ENCODE results near the gene ESD. TPM values are rescaled to one million over a fixed set of nuclear protein-coding genes. Genes with fewer than 3 reads are reported as not detected.

ESD gene
- total and polyA plus RNA-seq, 10 of the 15 experiments (the other 5 are each of a cell fraction or from before 2014, with no cell fraction given) = 105 to 387 (median 195) TPM

GRCh38 chr13:46845146-46845545, 48.2 kb upstream of the ESD start:
- no peak for FAIRE-seq
- no peak overlapping the region for H3K4me2 ChIP-seq (ENCODE audit: control insufficient read depth, insufficient read depth)
- no peak overlapping the region for H3K9ac ChIP-seq (ENCODE audit: control insufficient read depth, insufficient read depth, low read length)
- intact Hi-C loops (cut with micrococcal nuclease; ENCODE audit: unreplicated experiment) (no loop called here), in situ Hi-C loops (cut with MboI) (no loop called here)
- 89% methylated on average over 2 of the region's 2 CpGs for WGBS (ENCODE audit: insufficient coverage, insufficient replicate concordance, low lambda C conversion rate, missing lambda C conversion rate)
- ChIA-PET CTCF (interaction anchor here (1.4 kb wide), 1 partner anchor 10 kb away, joined by 4 read pairs; no protein-coding TSS in a partner anchor), SMC1A (ENCODE audit: uncharacterized antibody, unreplicated experiment) (no interaction called here), POLR2A (no interaction called here), RAD21 (ENCODE audit: unreplicated experiment) (interaction anchor here (0.7 kb wide), 1 partner anchor 925 kb away, joined by 3 read pairs; no protein-coding TSS in a partner anchor)
- no peak for DNase-seq (ENCODE audit: low read depth, low spot score)
- H3K79me2 ChIP-seq (ENCODE audit: control insufficient read depth, insufficient read depth, low read length) = no peaks in the 10 kb centered on the region
- no peaks in the 10 kb centered on the region for H3K36me3 ChIP-seq (ENCODE audit: control insufficient read depth in 2 of 2, insufficient read depth in 2 of 2, low read length in 1 of 2)
- peaks cover 10% of the 10 kb centered on the region for H3K4me1 ChIP-seq (ENCODE audit: control insufficient read depth, insufficient read depth, low read length)
- no peak for ATAC-seq
- no peak overlapping the region for H2AFZ ChIP-seq (ENCODE audit: control insufficient read depth, low read depth, low read length)
- no peak overlapping the region for H3K4me3 ChIP-seq
- no peak overlapping the region for H3K27ac ChIP-seq (ENCODE audit: control insufficient read depth, insufficient read depth)
- BruUV-seq (replicated peaks) = no TSS peak
- H3K27me3 ChIP-seq (replicated peaks in 1 of 2; ENCODE audit: control insufficient read depth in 2 of 2, insufficient read depth in 2 of 2, low read length in 1 of 2) = no peaks in the 10 kb centered on the region
- no peaks in the 10 kb centered on the region for H4K20me1 ChIP-seq (ENCODE audit: control insufficient read depth, insufficient read depth)
- no peak for TF ChIP-seq SP1 (IDR thresholded peaks at IDR 0.05; ENCODE audit: low read depth, low read length)
- no peaks in the 10 kb centered on the region for H3K9me3 ChIP-seq (replicated peaks; ENCODE audit: control insufficient read depth, insufficient read depth, low read length)

- intact Hi-C loops (cut with micrococcal nuclease; ENCODE audit: unreplicated experiment) (no loop called here), in situ Hi-C loops (cut with MboI) (no loop called here)
- SMC1A ChIA-PET (ENCODE audit: uncharacterized antibody, unreplicated experiment) = no interaction called here
- RAD21 ChIA-PET (ENCODE audit: unreplicated experiment) = interaction anchor here (0.5 kb wide), 1 partner anchor 44 kb away, joined by 3 read pairs; no protein-coding TSS in a partner anchor
- H3K9ac ChIP-seq (ENCODE audit: control insufficient read depth, insufficient read depth, low read length) = no peak overlapping the region
- ATAC-seq (no peak), DNase-seq (ENCODE audit: low read depth, low spot score) (no peak), FAIRE-seq (no peak)
- H4K20me1 ChIP-seq (ENCODE audit: control insufficient read depth, insufficient read depth) = no peaks in the 10 kb centered on the region
- H3K4me1 ChIP-seq (ENCODE audit: control insufficient read depth, insufficient read depth, low read length) = peaks cover 3% of the 10 kb centered on the region
- H3K4me3 ChIP-seq = no peak overlapping the region
- POLR2A ChIA-PET = no interaction called here
- no peaks in the 10 kb centered on the region for H3K9me3 ChIP-seq (replicated peaks; ENCODE audit: control insufficient read depth, insufficient read depth, low read length)
- 2% methylated on average over 4 of the region's 4 CpGs for WGBS (ENCODE audit: insufficient coverage, insufficient replicate concordance, low lambda C conversion rate, missing lambda C conversion rate)
- H2AFZ ChIP-seq (ENCODE audit: control insufficient read depth, low read depth, low read length) = no peak overlapping the region
- H3K4me2 ChIP-seq (ENCODE audit: control insufficient read depth, insufficient read depth) = no peak overlapping the region
- no peaks in the 10 kb centered on the region for H3K36me3 ChIP-seq (ENCODE audit: control insufficient read depth in 2 of 2, insufficient read depth in 2 of 2, low read length in 1 of 2)
- BruUV-seq (replicated peaks) = no TSS peak
- no peak for TF ChIP-seq USF1 (IDR thresholded peaks at IDR 0.05; ENCODE audit: borderline replicate concordance, extremely low read length, insufficient read depth, low read depth, low read length)
- TF ChIP-seq ELK1 (IDR thresholded peaks at IDR 0.05; ENCODE audit: low read depth, low read length) = no peak
- no peak for TF ChIP-seq ASH2L (IDR thresholded peaks at IDR 0.05; ENCODE audit: borderline replicate concordance, low read depth)
- no peak for TF ChIP-seq PRDM15 (CRISPR knock-in tag; IDR thresholded peaks at IDR 0.05)
- H3K27ac ChIP-seq (ENCODE audit: control insufficient read depth, insufficient read depth) = no peak overlapping the region
- H3K79me2 ChIP-seq (ENCODE audit: control insufficient read depth, insufficient read depth, low read length) = no peaks in the 10 kb centered on the region
- H3K27me3 ChIP-seq (replicated peaks in 1 of 2; ENCODE audit: control insufficient read depth in 2 of 2, insufficient read depth in 2 of 2, low read length in 1 of 2) = no peaks in the 10 kb centered on the region
- CTCF ChIA-PET = interaction anchor here (0.7 to 1.4 kb wide), 2 partner anchors 9 to 394 kb away, joined by 3 to 4 read pairs; no protein-coding TSS in a partner anchor
Measured at GRCh38 chr13:46844431-46844830, 47.5 kb upstream of the ESD start.
